SU-DHL-6 (cell line): ENCODE data around the gene ATP13A2.

Source experiments
- H2AFZ ChIP-seq: fragments of 200-600 bp; sonication (generic); 2 replicates; pipeline ENCODE4 v1.6.1; 2014; ENCODE audit warnings: low read depth, mild to moderate bottlenecking, moderate library complexity, mixed read lengths, antibody characterized with exemption, low read length; ENCODE audit not compliant: severe bottlenecking
- H3F3A ChIP-seq: fragments of 200-600 bp; shearing (Covaris generic); 2 replicates; pipeline ENCODE4 v1.6.0; 2016; ENCODE audit warnings: antibody characterized with exemption, mild to moderate bottlenecking; ENCODE audit not compliant: insufficient read depth
- H3K27ac ChIP-seq: fragments of 200-600 bp; sonication (generic); 2 replicates; pipeline ENCODE4 v1.5.1; 2016; ENCODE audit warnings: low read depth, mild to moderate bottlenecking, low read length, moderate library complexity, mixed read lengths
- H3K27me3 ChIP-seq: fragments of 200-600 bp; sonication (generic), shearing (Covaris generic); 2 replicates; pipeline ENCODE4 v1.6.0; 2014; ENCODE audit warnings: mild to moderate bottlenecking, low read length
- H3K36me3 ChIP-seq: fragments of 200-600 bp; sonication (generic); 2 replicates; pipeline ENCODE4 v1.6.1; 2014; ENCODE audit warnings: mild to moderate bottlenecking, low read length, mixed read lengths
- H3K4me2 ChIP-seq: fragments of 300-600, 200-600 bp; shearing (Covaris generic), sonication (generic); 2 replicates; pipeline ENCODE4 v1.6.0; 2014; ENCODE audit warnings: low read length, low read depth, mild to moderate bottlenecking; ENCODE audit not compliant: poor library complexity, severe bottlenecking
- H3K4me3 ChIP-seq: fragments of 200-600 bp; sonication (generic); 2 replicates; pipeline ENCODE4 v1.5.1; 2014; ENCODE audit warnings: antibody characterized with exemption, low read length, mild to moderate bottlenecking, mixed read lengths; ENCODE audit not compliant: insufficient read depth, poor library complexity, severe bottlenecking
- H3K79me2 ChIP-seq: fragments of 200-600 bp; sonication (generic); 2 replicates; pipeline ENCODE4 v1.6.1; 2014; ENCODE audit warnings: mild to moderate bottlenecking, low read length, moderate library complexity; ENCODE audit not compliant: insufficient read depth
- H3K9ac ChIP-seq: fragments of 200-600 bp; sonication (generic); 2 replicates; pipeline ENCODE4 v1.7.0; 2014; ENCODE audit warnings: mild to moderate bottlenecking, low read length
- H3K9me2 ChIP-seq: fragments of 200-600 bp; sonication (generic); replicated peaks from 2 replicates; pipeline ENCODE4 v1.6.1; 2014; ENCODE audit warnings: low read length; ENCODE audit not compliant: insufficient read depth
- H3K9me3 ChIP-seq: fragments of 200-600 bp; sonication (generic); 2 replicates; pipeline ENCODE4 v1.6.1; 2014; ENCODE audit warnings: low read length, mixed read lengths; ENCODE audit not compliant: insufficient read depth
- H4K20me1 ChIP-seq: fragments of 200-600 bp; sonication (generic); 2 replicates; pipeline ENCODE4 v1.6.1; 2014; ENCODE audit warnings: low read depth, mild to moderate bottlenecking, antibody characterized with exemption, low read length, moderate library complexity, mixed read lengths
- EZH2phosphoT487 ChIP-seq: fragments of 200-600 bp; sonication (generic), shearing (Covaris generic); conservative IDR thresholded peaks from 2 replicates; pipeline ENCODE4 v1.6.1; 2018; ENCODE audit warnings: mild to moderate bottlenecking, antibody characterized with exemption, low read length, moderate library complexity, mixed read lengths
- TF ChIP-seq, protein P1 (sequence below): fragments of 200-600 bp; sonication (generic); IDR thresholded peaks from one replicate; pipeline ENCODE4 v1.5.1; 2017; ENCODE audit warnings: antibody characterized with exemption, mild to moderate bottlenecking, low read length, moderate library complexity; ENCODE audit not compliant: insufficient read depth, poor library complexity, severe bottlenecking

Gene ATP13A2

DNA sequence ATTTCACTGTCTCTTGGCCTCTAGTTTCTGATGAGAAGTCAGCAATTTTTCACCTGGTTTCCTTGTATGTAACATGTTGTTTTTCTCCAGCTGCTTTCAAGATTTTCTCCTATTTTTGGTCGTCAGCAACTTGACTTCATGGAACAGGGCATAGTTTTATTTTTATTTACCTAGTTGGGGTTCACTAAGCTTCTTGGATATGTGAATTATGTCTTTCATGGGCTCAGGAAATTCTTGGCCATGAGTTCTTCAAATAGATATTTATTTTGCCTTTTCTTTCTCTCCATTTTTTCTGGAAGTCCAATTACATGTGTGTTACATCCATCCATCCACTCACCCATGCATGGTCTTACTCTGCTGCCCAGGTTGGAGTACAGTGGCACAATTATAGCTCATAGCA, 28.4 kb upstream of the ATP13A2 start:
- Histone ChIP-seq H3F3A (peaks cover 9% of the 10 kb centered on the region; the same call in 1 of the 2 replicates), H3K36me3 (peaks cover 17% of the 10 kb centered on the region; the same call in 1 of the 2 replicates), H4K20me1 (no peaks in the 10 kb centered on the region; the same call in 1 of the 2 replicates), H3K9ac (no peak overlapping the region), H3K4me3 (no peak overlapping the region), H3K9me2 (no peaks in the 10 kb centered on the region), H3K27ac (no peak overlapping the region), H3K79me2 (peaks cover 9% of the 10 kb centered on the region; the same call in 1 of the 2 replicates), H3K9me3 (no peaks in the 10 kb centered on the region), H3K27me3 (no peaks in the 10 kb centered on the region), H3K4me2 (no peak overlapping the region), H2AFZ (no peak overlapping the region)
- TF ChIP-seq, protein P1, sequence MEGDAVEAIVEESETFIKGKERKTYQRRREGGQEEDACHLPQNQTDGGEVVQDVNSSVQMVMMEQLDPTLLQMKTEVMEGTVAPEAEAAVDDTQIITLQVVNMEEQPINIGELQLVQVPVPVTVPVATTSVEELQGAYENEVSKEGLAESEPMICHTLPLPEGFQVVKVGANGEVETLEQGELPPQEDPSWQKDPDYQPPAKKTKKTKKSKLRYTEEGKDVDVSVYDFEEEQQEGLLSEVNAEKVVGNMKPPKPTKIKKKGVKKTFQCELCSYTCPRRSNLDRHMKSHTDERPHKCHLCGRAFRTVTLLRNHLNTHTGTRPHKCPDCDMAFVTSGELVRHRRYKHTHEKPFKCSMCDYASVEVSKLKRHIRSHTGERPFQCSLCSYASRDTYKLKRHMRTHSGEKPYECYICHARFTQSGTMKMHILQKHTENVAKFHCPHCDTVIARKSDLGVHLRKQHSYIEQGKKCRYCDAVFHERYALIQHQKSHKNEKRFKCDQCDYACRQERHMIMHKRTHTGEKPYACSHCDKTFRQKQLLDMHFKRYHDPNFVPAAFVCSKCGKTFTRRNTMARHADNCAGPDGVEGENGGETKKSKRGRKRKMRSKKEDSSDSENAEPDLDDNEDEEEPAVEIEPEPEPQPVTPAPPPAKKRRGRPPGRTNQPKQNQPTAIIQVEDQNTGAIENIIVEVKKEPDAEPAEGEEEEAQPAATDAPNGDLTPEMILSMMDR = no peak
- no peak for TF ChIP-seq EZH2phosphoT487

DNA sequence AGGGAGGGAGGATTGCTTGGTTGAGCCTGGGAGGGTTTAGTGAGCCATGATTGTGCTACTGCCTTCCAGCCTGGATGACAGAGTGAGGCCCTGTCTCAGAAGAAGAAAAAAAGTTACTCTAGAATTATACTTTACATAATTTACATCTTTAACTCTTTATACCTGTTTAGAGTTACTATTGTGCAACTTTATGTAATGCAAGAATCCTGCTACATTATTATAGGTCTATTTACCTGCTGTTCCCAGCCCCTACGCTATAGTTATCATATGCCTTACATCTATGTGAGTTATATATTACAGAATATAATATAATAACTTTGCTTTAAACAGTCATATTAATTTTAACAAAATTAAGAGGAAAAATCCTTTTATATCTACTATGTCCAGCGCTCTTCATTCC, 27.8 kb upstream of the ATP13A2 start:
- Histone ChIP-seq H3K27ac (no peak overlapping the region), H3K9me2 (no peaks in the 10 kb centered on the region), H3K36me3 (peaks cover 17% of the 10 kb centered on the region; the same call in 1 of the 2 replicates), H3K4me2 (no peak overlapping the region), H2AFZ (no peak overlapping the region), H3K9ac (no peak overlapping the region), H3K9me3 (no peaks in the 10 kb centered on the region), H3F3A (peaks cover 11% of the 10 kb centered on the region; the same call in 1 of the 2 replicates), H4K20me1 (no peaks in the 10 kb centered on the region; the same call in 1 of the 2 replicates), H3K79me2 (0 out of 2 replicates have a peak, but pooled peaks cover 5% of the 10 kb centered on the region), H3K4me3 (no peak overlapping the region), H3K27me3 (no peaks in the 10 kb centered on the region)
- no peak for TF ChIP-seq EZH2phosphoT487
- TF ChIP-seq, protein P1 = no peak

DNA sequence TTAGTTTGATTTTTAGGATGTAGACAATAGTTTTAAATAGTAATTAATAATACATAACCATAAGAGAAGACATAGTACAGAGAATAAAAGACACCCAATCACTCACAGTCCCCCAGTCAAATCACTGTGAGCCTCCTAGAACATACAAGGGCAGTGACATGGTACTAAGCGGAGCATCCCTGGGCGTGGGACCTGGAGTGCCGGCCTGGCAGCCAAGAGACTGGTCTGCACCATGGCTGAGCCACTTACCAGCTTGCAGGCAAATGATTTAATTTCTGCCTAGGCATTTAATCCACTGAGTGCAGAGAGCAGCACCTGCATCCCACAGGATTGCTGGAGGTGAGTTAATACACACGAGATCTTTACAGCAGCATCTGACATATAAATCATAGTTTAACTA, 21.8 kb upstream of the ATP13A2 start:
- Histone ChIP-seq H3K9me2 (no peaks in the 10 kb centered on the region), H3K79me2 (0 out of 2 replicates have a peak, but pooled peaks cover 12% of the 10 kb centered on the region), H3K27ac (no peak overlapping the region), H3K9me3 (no peaks in the 10 kb centered on the region), H4K20me1 (no peaks in the 10 kb centered on the region; the same call in 1 of the 2 replicates), H3F3A (0 out of 2 replicates have a peak, but pooled peaks cover 3% of the 10 kb centered on the region), H3K4me3 (no peak overlapping the region), H3K27me3 (no peaks in the 10 kb centered on the region), H3K36me3 (no peaks in the 10 kb centered on the region), H2AFZ (no peak overlapping the region), H3K9ac (no peak overlapping the region), H3K4me2 (no peak overlapping the region)
- TF ChIP-seq, protein P1 = no peak
- TF ChIP-seq EZH2phosphoT487 = no peak
